Measurements from ENCODE around the gene CORO2B. TPM values are rescaled to one million over a fixed set of nuclear protein-coding genes. Genes with fewer than 3 reads are reported as not detected.

CORO2B gene
- total and polyA plus RNA-seq, 9 of the 15 experiments (the other 6 are each of a cell fraction or from before 2014, with no cell fraction given) = not detected

- no peak for FAIRE-seq
Measured at GRCh38 chr15:68696414-68697363, 117.9 kb downstream of the CORO2B start.

More at GRCh38 chr15:68696414-68697363, 117.9 kb downstream of the CORO2B start:
- Histone ChIP-seq H3K27ac (ENCODE audit: extremely low read depth, low read depth, low read length) (no peak overlapping the region), H3K79me2 (ENCODE audit: control insufficient read depth, insufficient read depth, low read length) (no peaks in the 10 kb centered on the region), H2AFZ (ENCODE audit: low read depth, low read length) (no peak overlapping the region), H3K4me3 (no peak overlapping the region), H3K4me2 (ENCODE audit: insufficient read depth, low read length) (no peak overlapping the region), H3K9me3 (replicated peaks; ENCODE audit: control insufficient read depth, insufficient read depth, low read depth, low read length) (no peaks in the 10 kb centered on the region), H3K36me3 (ENCODE audit: control insufficient read depth, insufficient read depth, low read length) (no peaks in the 10 kb centered on the region), H3K27me3 (ENCODE audit: control insufficient read depth in 2 of 2, insufficient read depth in 2 of 2, low read length in 2 of 2) (peaks cover 5 to 53% of the 10 kb centered on the region in 2 experiments; a peak in 4 of 5 replicates), H3K4me1 (replicated peaks in 1 of 2; ENCODE audit: control insufficient read depth in 2 of 2, insufficient read depth in 2 of 2, low read length in 2 of 2) (no peaks in the 10 kb centered on the region; a peak in 1 of 5 replicates), H4K20me1 (replicated peaks; ENCODE audit: control insufficient read depth, insufficient read depth, low read length) (peaks cover 2% of the 10 kb centered on the region; the same call in 1 of the 2 replicates), H3K9me1 (ENCODE audit: control insufficient read depth, insufficient read depth, low read length) (no peaks in the 10 kb centered on the region), H3K9ac (ENCODE audit: insufficient read depth in 1 of 2, low read depth in 2 of 2, low read length in 2 of 2) (no peak overlapping the region)
- no TSS peak for BruUV-seq (replicated peaks)
- POLR2A ChIA-PET = no interaction called here
- CTCF ChIA-PET (ENCODE audit: low intra/inter-chr PET ratio) = no interaction called here
- no peak for DNase-seq (ENCODE audit: extremely low read depth in 1 of 4, low spot score in 3 of 4)
- no peak for TF ChIP-seq ZFX (CRISPR knock-in tag; IDR thresholded peaks at IDR 0.05)
- TF ChIP-seq ATF7 (IDR thresholded peaks at IDR 0.05) = 0 out of 2 replicates have a peak, but pooled peaks have one; percentile 22
- peak; percentile 95 for TF ChIP-seq PRDM10 (IDR thresholded peaks at IDR 0.05; ENCODE audit: partially characterized antibody)
- no peak for TF ChIP-seq BRF2 (IDR thresholded peaks at IDR 0.05; ENCODE audit: borderline replicate concordance, insufficient read depth, insufficient read length)
- in situ Hi-C loops (cut with MboI) (no loop called here), intact Hi-C loops (cut with micrococcal nuclease) (no loop called here)
- ATAC-seq = no peak
- 1% methylated on average over 7 of the region's 8 CpGs for WGBS (ENCODE audit: insufficient coverage, low coverage, missing lambda C conversion rate)

All from K562 (cell line).